HG03558 (cell line): ENCODE results near the gene TANC1.
"Not testable (repeated sequence)": the region's sequence is repeated elsewhere in the genome, so short reads cannot be mapped to it uniquely, and the experiment has no call there.

Source experiments
- ATAC-seq: cut with Tn5 transposase; IDR thresholded peaks from one replicate; pipeline ENCODE4 v1.9.1; 2021; ENCODE audit warnings: moderate number of reproducible peaks; ENCODE audit not compliant: unreplicated experiment; ENCODE audit errors: extremely low read depth

TANC1 gene

GRCh38 chr2:159131267-159131913 lies 162.9 kb downstream of the TANC1 start:
- ATAC-seq: no peak

- ATAC-seq: no peak
Observed at GRCh38 chr2:159131914-159132281, 163.5 kb downstream of the TANC1 start.

- ATAC-seq: no peak
Observed at GRCh38 chr2:159133797-159134196, 165.4 kb downstream of the TANC1 start.

GRCh38 chr2:159134979-159135378 lies 166.5 kb downstream of the TANC1 start:
- no peak for ATAC-seq

- no peak for ATAC-seq
Observed at GRCh38 chr2:159136391-159136790, 168.0 kb downstream of the TANC1 start.

- no peak for ATAC-seq
Observed at GRCh38 chr2:159137511-159138241, 169.2 kb downstream of the TANC1 start.

GRCh38 chr2:159138642-159139182 lies 170.3 kb downstream of the TANC1 start:
- ATAC-seq: no peak

GRCh38 chr2:159139216-159139933 lies 170.9 kb downstream of the TANC1 start:
- ATAC-seq: no peak

- no peak for ATAC-seq
Observed at GRCh38 chr2:159140070-159140769, 171.8 kb downstream of the TANC1 start.

GRCh38 chr2:159140821-159141220 lies 172.4 kb downstream of the TANC1 start:
- ATAC-seq: not testable (repeated sequence)

GRCh38 chr2:159144776-159145614 lies 176.6 kb downstream of the TANC1 start:
- ATAC-seq: no peak

GRCh38 chr2:159145745-159146354 lies 177.4 kb downstream of the TANC1 start:
- ATAC-seq: no peak

GRCh38 chr2:159146996-159147666 lies 178.7 kb downstream of the TANC1 start:
- no peak for ATAC-seq

GRCh38 chr2:159147690-159148089 lies 179.2 kb downstream of the TANC1 start:
- ATAC-seq: no peak

GRCh38 chr2:159148901-159149300 lies 180.5 kb downstream of the TANC1 start:
- ATAC-seq: no peak

- no peak for ATAC-seq
Observed at GRCh38 chr2:159149747-159150146, 181.3 kb downstream of the TANC1 start.

GRCh38 chr2:159150280-159150746 lies 181.9 kb downstream of the TANC1 start:
- ATAC-seq: no peak
